Activated naive CD4-positive, alpha-beta T cell treated with anti-CD3 and anti-CD28 coated beads, Interleukin-2, amount 10 ng/mL, durations not matched to agents 7 days and 5 days (primary cell): ENCODE data around the gene MBD6.
A peak's percentile ranks its signal among the peaks of the same experiment; 100 is the strongest.

Source experiments
- CTCF ChIA-PET: fragments of 350-600 bp; sonication (Branson Sonifier 250); formaldehyde crosslinking; loops from one replicate; lab custom pipeline; 2021; ENCODE audit warnings: antibody characterized with exemption; lab: Charles Lee
- DNase-seq: peaks from one replicate; pipeline ENCODE4 v3.0.0-alpha.2; 2020
- H3K27ac Mint-ChIP-seq: one replicate; pipeline ENCODE4 v1.8.0; 2021; ENCODE audit warnings: mild to moderate bottlenecking, moderate library complexity, mixed read lengths
- H3K27me3 Mint-ChIP-seq: one replicate; pipeline ENCODE4 v1.8.0; 2021; ENCODE audit warnings: mild to moderate bottlenecking, mixed read lengths
- H3K36me3 Mint-ChIP-seq: one replicate; pipeline ENCODE4 v1.8.0; 2021; ENCODE audit warnings: mixed read lengths
- H3K4me1 Mint-ChIP-seq: one replicate; pipeline ENCODE4 v1.8.0; 2021; ENCODE audit warnings: mixed read lengths
- H3K4me3 Mint-ChIP-seq: one replicate; pipeline ENCODE4 v1.8.0; 2021; ENCODE audit warnings: mild to moderate bottlenecking, moderate library complexity, mixed read lengths
- H3K9me3 Mint-ChIP-seq: one replicate; pipeline ENCODE4 v1.8.0; 2021; ENCODE audit warnings: mixed read lengths

MBD6 gene, protein sequence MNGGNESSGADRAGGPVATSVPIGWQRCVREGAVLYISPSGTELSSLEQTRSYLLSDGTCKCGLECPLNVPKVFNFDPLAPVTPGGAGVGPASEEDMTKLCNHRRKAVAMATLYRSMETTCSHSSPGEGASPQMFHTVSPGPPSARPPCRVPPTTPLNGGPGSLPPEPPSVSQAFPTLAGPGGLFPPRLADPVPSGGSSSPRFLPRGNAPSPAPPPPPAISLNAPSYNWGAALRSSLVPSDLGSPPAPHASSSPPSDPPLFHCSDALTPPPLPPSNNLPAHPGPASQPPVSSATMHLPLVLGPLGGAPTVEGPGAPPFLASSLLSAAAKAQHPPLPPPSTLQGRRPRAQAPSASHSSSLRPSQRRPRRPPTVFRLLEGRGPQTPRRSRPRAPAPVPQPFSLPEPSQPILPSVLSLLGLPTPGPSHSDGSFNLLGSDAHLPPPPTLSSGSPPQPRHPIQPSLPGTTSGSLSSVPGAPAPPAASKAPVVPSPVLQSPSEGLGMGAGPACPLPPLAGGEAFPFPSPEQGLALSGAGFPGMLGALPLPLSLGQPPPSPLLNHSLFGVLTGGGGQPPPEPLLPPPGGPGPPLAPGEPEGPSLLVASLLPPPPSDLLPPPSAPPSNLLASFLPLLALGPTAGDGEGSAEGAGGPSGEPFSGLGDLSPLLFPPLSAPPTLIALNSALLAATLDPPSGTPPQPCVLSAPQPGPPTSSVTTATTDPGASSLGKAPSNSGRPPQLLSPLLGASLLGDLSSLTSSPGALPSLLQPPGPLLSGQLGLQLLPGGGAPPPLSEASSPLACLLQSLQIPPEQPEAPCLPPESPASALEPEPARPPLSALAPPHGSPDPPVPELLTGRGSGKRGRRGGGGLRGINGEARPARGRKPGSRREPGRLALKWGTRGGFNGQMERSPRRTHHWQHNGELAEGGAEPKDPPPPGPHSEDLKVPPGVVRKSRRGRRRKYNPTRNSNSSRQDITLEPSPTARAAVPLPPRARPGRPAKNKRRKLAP

DNA sequence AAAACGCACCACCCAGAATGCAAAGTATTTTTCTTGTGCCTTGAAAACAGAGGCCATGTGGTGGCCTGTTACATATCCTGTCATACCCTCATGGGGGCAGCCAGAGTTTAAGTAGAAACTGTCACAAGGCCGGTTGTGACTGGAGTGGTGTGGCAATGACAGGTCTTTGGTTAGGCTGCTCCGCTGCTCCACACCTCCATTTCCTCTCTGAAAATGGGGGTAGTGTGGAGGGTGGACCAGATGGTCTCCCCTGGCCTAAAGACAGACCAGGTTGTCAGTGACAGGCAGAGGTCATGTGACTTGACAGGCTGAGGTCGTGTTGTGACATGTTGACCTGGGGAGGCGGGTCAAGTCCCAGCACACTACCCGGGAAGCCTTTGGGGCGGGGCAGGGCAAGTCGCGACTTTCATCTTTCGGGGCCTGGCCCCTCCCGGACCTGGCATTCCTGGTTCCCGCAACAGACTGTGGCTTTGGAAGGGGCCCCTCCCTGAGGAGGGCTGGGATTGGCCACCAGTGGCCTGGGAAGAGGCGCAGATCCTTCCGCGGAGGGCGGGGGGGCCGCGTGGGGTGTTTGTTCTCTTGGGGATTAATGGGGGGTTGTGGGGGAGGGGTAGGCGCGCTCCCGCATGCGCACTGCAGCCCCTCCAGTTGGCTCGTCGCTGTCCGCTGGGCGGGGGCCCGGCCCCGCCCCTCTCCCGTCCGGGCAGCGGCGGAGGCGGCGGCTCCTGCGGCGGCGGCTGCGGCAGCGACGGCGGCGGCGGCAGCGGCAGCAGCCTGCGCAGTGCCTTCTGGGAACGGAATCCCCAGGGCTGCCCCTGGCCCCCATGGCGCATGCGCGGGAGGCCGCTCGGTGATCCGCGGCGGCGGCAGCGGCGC is at the start of gene MBD6:
MBD6 (plus strand) TSS at position 814 of the 876 bp plus-strand sequence. CDS start 1,480 bp downstream, outside the sequence.
- Mint-ChIP-seq H3K36me3 (peaks cover 44% of the 10 kb centered on the region), H3K4me1 (peaks cover 68% of the 10 kb centered on the region), H3K27me3 (peaks cover 5% of the 10 kb centered on the region), H3K9me3 (no peaks in the 10 kb centered on the region), H3K4me3 (peak within 1 kb of the TSS; percentile 99), H3K27ac (peak within 1 kb of the TSS; percentile 100)
- CTCF ChIA-PET = no interaction called here
- DNase-seq = peak; percentile 93

DNA sequence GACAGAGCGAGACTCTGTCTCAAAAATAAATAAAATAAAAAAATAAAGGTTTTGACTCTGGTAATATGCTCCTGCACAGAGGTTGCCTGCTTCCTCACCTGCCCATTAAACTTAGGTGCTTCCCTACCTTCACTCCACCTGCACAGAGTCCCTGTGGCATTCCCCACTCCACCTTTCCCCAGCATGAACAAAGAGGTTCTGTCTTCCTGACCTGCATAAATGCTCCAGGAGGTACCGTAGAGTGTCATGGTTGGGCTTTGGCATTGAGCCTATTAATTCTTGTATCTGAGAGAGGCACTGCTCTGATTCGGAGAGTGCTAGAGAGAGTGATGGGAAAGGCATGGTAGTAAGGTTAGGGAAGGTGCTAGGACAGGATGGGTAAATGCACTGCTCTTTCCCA is 49.2 kb upstream of the MBD6 start:
- Mint-ChIP-seq H3K27ac (no peak overlapping the region), H3K36me3 (peaks cover 64% of the 10 kb centered on the region), H3K4me1 (peaks cover 55% of the 10 kb centered on the region), H3K4me3 (no peak overlapping the region), H3K27me3 (no peaks in the 10 kb centered on the region), H3K9me3 (no peaks in the 10 kb centered on the region)
- no peak for DNase-seq
- CTCF ChIA-PET = interaction anchor here (3.1 to 6.2 kb wide), 2 partner anchors 10 to 15 kb away, joined by 13 to 67 read pairs; partner anchors contain the start of gene GLI1

DNA sequence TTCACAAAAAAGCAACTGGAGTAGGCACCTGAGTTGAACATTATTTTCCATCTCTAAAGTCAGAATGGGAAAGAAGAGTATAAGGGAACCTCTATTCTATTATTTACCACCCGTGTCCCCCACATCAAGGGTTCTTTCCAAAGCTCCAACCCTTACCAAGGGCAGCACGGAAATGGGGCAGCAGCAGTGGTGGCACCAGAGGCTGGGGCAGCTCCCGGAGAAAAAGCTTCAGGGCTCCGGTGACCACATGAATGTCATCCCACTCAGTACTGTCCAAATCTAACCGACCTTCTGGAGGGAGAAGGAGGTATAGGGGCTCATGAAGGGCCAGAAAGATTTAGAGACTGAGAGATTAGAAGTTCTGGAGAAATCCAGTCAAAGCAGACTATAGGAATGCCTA is 48.7 kb upstream of the MBD6 start:
- CTCF ChIA-PET = interaction anchor here (1.0 to 6.2 kb wide), 3 partner anchors 11 to 42 kb away, joined by 3 to 67 read pairs (median 13); partner anchors contain the start of gene GLI1
- DNase-seq = no peak
- Mint-ChIP-seq H3K36me3 (peaks cover 63% of the 10 kb centered on the region), H3K27me3 (no peaks in the 10 kb centered on the region), H3K4me1 (peaks cover 60% of the 10 kb centered on the region), H3K27ac (no peak overlapping the region), H3K4me3 (peak overlapping the region; percentile 69), H3K9me3 (no peaks in the 10 kb centered on the region)

DNA sequence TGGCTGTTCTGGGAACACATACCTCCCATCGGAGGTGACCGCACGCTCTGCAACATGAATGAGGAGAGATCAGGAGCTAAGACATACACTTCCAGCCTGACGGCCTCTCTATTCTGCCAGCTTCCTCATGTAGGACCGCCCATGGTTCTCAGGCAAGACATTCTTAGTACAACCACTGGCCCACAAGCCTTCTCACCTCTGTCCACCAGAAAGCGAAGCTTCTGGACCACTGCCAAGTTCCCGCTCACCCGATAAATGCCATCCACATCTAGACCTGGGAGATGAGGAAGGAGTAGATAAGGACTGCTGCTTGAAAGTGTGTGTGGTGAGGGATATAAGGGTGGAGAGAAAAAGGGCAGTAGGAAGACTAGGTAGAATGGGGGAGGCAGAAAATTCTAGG is 48.2 kb upstream of the MBD6 start:
- peak overlapping the region; percentile 69 for H3K4me3 Mint-ChIP-seq
- CTCF ChIA-PET = interaction anchor here (1.0 to 6.2 kb wide), 5 partner anchors 11 to 56 kb away, joined by 3 to 67 read pairs (median 3); partner anchors contain the start of gene GLI1

DNA sequence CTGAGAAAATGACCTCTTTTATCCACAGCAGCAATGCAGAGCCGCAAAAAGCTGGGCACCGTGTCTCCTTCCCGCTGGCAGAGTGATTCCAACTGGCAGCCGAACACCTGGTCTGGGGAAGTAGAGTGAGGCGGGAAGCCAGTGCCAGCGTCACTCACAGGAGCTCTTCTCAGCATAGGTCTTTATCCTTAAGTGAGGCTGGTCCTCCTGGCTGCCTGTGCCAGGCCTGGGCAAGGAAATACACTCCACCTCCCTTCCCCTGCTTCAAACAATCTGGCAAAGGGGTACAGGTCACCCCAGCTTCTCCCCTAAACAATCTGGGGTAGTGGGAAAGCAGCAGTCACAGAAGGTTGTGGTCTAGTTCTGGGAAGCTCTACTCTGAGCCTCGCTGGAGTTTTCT is 47.8 kb upstream of the MBD6 start:
- CTCF ChIA-PET = interaction anchor here (0.7 to 6.2 kb wide), 6 partner anchors 12 to 72 kb away, joined by 3 to 67 read pairs (median 4); partner anchors contain the start of gene GLI1
- no peak for DNase-seq
- Mint-ChIP-seq H3K4me3 (peak overlapping the region; percentile 69), H3K27me3 (no peaks in the 10 kb centered on the region), H3K4me1 (peaks cover 65% of the 10 kb centered on the region), H3K36me3 (peaks cover 55% of the 10 kb centered on the region), H3K9me3 (no peaks in the 10 kb centered on the region), H3K27ac (no peak overlapping the region)

More for the DNA sequence above, 48.2 kb upstream of the MBD6 start:
- no peaks in the 10 kb centered on the region for H3K27me3 Mint-ChIP-seq
- no peak for DNase-seq
- peaks cover 59% of the 10 kb centered on the region for H3K36me3 Mint-ChIP-seq
- H3K4me1 Mint-ChIP-seq = peaks cover 63% of the 10 kb centered on the region
- no peak overlapping the region for H3K27ac Mint-ChIP-seq
- H3K9me3 Mint-ChIP-seq = no peaks in the 10 kb centered on the region

DNA sequence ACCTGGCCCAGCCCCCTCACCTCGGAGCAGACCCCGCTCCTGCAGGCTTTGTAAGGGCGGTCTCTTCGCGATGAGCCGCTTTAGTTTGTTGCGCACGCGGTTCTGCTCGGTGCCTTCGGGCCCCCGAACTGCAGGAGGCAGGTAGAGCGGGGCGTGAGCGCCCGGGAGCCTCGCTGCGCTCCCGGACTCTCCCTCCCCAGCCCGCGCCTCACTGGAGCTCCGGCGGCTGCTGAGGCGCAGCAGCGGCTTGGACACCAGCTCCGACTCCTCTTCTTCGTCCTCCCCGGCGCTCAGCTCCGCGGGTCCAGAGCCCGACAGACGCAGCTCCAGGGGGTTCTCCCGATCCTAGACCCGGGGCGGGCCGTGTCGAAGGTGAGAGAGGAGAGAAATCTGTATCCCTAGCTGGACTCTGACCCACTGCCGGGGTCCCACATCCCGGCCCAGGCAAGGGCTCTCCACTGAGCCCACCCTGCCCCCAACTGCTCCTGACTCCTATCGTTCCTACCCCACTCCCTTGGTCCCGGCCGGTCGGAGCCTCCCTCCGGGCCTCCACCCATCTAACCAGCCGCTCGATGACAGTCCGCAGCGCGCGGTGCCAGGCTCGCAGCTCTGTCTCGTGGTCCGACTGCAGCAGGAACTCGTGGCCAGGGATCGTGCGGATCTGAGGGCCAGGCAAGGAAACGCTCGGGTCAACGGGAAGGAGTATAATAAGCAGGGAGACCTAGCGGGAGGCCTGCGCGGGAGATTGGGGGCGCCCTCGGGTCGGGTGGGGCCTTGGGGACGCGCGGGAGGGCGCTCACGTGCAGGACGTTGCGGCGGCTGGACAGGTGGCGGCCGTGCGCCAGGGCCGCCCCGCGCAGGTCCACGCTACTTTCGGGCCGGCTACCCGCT is 47.1 kb upstream of the MBD6 start:
- peaks cover 54% of the 10 kb centered on the region for H3K36me3 Mint-ChIP-seq

DNA sequence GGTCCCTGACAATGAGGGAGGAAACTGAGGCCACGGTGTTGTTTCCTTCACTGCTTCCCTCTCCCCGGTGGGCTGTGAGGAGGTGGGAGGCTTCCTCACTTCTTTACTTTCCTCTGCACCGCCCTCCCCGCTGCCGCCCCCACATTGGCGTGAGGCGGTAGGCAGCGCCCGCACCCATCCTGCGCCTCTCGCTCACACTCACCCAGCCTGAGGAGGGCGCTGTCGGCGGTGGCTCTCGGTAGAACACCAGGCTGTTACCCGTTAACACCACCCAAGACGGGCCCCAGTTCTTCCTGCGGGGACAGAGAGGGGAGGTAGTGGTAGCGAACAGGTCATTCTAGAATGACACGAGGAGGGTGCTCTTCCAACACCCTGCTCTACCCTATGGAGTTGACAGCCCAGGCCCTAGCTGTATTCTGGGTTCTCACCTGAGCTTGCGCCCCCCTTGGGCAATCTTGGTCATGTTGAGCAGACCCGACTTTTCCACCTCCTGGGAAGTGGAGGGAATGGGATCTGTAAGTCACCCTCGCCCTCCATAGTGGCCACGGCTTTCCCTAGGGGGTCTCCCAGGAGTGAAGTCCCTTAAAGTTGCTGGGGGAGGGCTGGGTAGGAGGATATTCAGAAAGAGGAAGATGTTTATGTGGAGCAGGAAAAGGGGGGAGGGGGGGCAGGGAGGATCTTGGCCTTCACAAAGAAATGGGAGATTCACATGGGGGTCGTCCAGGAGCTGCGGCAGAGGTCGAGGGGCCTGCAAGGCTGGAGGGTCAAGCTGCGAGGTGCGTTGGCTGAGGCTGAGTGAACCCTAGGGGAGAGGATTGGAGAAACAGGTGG is 46.2 kb upstream of the MBD6 start:
- peak; percentile 89 for DNase-seq
- H3K27me3 Mint-ChIP-seq = no peaks in the 10 kb centered on the region
- H3K9me3 Mint-ChIP-seq = no peaks in the 10 kb centered on the region
- peak overlapping the region; percentile 99 for H3K27ac Mint-ChIP-seq
- H3K4me3 Mint-ChIP-seq = peak overlapping the region; percentile 99
- CTCF ChIA-PET = interaction anchor here (0.6 to 6.2 kb wide), 17 partner anchors 10 to 206 kb away, joined by 3 to 67 read pairs (median 4); partner anchors contain the start of genes GLI1, INHBE and MARS1
- peaks cover 50% of the 10 kb centered on the region for H3K36me3 Mint-ChIP-seq
- peaks cover 75% of the 10 kb centered on the region for H3K4me1 Mint-ChIP-seq

More for the DNA sequence above, 47.1 kb upstream of the MBD6 start:
- peak overlapping the region; percentile 99 for H3K27ac Mint-ChIP-seq
- peak overlapping the region; percentile 99 for H3K4me3 Mint-ChIP-seq
- no peaks in the 10 kb centered on the region for H3K9me3 Mint-ChIP-seq
- no peaks in the 10 kb centered on the region for H3K27me3 Mint-ChIP-seq
- CTCF ChIA-PET = interaction anchor here (0.6 to 6.2 kb wide), 11 partner anchors 12 to 206 kb away, joined by 3 to 67 read pairs (median 3); partner anchors contain the start of genes GLI1 and MARS1
- peaks cover 70% of the 10 kb centered on the region for H3K4me1 Mint-ChIP-seq
- peak; percentile 27 for DNase-seq

DNA sequence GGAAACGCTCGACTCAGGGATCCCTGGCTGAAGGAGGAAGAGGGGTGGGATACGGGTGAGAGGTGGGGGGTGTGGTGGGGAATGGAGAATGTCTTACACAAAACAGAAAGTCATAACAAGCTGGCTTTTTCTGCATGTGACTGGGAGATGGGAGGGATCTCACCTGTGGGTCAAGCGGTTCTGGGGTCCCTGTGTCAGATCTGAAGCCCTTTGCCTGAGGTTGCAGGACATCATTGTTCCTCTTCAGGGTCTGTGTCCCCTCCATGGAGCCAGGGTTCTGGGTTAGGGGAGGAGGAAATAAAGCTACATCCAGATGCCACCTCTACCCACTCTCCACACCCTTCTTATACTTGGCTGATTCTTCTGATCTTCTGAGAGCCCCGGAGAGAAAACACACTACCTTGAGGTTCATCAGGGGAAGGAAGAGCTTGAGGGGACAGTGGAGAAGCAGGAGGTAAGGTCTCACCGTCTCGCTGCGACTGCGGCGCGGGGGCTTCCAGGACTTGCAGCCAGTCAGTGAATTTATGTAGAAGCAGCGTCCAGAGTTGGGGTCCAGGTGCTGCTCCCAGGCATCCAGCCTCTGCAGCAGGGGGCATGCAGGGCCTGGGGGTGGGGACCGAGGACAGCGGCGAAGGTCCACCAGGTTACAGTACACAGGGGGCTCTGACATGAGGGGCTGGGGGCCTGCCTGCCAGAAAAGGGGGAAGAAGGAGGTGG is 45.5 kb upstream of the MBD6 start:
- peaks cover 75% of the 10 kb centered on the region for H3K4me1 Mint-ChIP-seq
- CTCF ChIA-PET = interaction anchor here (0.6 to 6.2 kb wide), 16 partner anchors 9 to 138 kb away, joined by 3 to 67 read pairs (median 4); partner anchors contain the start of genes GLI1, INHBE and MARS1
- peaks cover 42% of the 10 kb centered on the region for H3K36me3 Mint-ChIP-seq
- H3K9me3 Mint-ChIP-seq = no peaks in the 10 kb centered on the region
- no peaks in the 10 kb centered on the region for H3K27me3 Mint-ChIP-seq
- DNase-seq = peak; percentile 39
- peak overlapping the region; percentile 99 for H3K27ac Mint-ChIP-seq
- peak overlapping the region; percentile 99 for H3K4me3 Mint-ChIP-seq

DNA sequence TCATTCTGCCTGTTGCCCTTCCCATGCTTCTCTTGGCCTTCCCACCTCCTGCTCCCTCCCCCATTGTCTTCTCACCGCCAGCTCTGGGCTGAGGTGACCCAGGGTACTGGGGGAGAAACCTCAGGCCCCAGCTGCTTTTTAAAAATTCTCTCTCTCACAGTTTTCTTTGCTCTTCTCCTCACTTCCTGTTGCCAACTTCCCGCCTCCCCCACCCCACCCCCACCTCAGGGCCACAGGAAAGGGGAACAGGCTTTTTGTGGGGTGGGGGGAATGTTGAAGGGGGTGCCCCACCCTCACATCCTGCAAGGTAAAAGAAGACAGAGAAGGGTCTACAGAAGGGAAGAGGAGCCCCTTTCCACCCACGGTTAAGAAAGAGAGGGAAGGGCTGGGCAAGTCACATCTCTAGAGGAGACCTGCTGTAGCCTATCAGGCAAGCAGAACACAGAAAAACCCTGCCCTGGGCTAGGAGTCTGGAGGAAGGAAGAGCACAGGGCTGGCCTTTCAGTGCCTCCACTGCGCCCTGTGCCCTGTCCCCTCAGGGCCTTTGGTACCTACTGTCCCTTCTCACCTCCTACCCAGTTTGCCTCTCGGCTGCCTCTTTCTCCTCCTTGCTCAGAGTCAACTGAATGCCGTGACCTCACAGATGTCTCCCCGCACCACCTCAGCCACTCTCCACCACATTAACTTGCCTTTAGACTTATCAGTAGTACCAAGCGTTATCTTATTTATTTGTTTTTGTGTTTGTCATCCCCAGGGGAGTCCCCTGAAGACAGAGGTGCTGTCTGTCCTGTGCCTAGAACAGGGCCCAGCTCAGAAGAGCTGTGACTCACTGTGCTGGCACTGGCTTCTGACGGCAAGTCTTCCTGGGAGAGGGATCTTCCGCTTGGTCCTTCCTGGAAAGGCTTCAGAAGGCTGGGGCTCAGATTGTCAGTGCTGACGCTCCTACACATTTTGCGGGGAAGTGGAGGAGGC is 44.6 kb upstream of the MBD6 start:
- no peaks in the 10 kb centered on the region for H3K9me3 Mint-ChIP-seq
- CTCF ChIA-PET = interaction anchor here (0.9 to 6.2 kb wide), 9 partner anchors 8 to 106 kb away, joined by 3 to 67 read pairs (median 6); partner anchors contain the start of genes GLI1 and MARS1
- peaks cover 69% of the 10 kb centered on the region for H3K4me1 Mint-ChIP-seq
- H3K27ac Mint-ChIP-seq = peak overlapping the region; percentile 99
- H3K27me3 Mint-ChIP-seq = no peaks in the 10 kb centered on the region
- H3K36me3 Mint-ChIP-seq = peaks cover 34% of the 10 kb centered on the region
- DNase-seq = peak; percentile 66
- H3K4me3 Mint-ChIP-seq = peak overlapping the region; percentile 99

DNA sequence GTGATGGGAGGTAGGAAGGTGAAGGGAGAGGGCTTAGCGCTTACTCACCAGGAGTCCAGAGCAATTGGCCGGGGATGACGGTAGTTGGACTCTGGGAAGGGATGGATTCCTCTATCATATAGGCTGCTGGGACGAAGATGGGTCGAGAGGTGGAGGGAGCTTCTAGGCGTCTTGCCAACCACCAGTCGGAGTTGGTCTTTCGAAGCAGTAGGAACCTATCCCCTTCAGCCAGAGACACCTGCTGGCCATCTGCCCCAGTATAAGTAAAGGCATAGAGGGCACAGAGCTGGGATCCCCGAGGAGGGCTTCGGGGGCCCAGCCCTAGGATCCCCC is 43.6 kb upstream of the MBD6 start:
- Mint-ChIP-seq H3K27me3 (no peaks in the 10 kb centered on the region), H3K4me3 (peak overlapping the region; percentile 99), H3K4me1 (peaks cover 61% of the 10 kb centered on the region), H3K9me3 (no peaks in the 10 kb centered on the region), H3K27ac (peak overlapping the region; percentile 99), H3K36me3 (peaks cover 27% of the 10 kb centered on the region)
- DNase-seq = peak; percentile 26
- CTCF ChIA-PET = interaction anchor here (1.1 to 6.2 kb wide), 5 partner anchors 8 to 49 kb away, joined by 3 to 67 read pairs (median 6); no protein-coding TSS in a partner anchor
